HG02678 (cell line): ENCODE results near the gene SYNE1.
A peak's percentile ranks its signal among the peaks of the same experiment; 100 is the strongest.
"Not testable (repeated sequence)": the region's sequence is repeated elsewhere in the genome, so short reads cannot be mapped to it uniquely, and the experiment has no call there.

Source experiments
- ATAC-seq: cut with Tn5 transposase; IDR thresholded peaks from one replicate; pipeline ENCODE4 v1.9.1; 2021; ENCODE audit warnings: mild to moderate bottlenecking, moderate library complexity; ENCODE audit not compliant: unreplicated experiment

Gene SYNE1

GRCh38 chr6:152161501-152161900 lies 475.7 kb downstream of the SYNE1 start:
- peak; percentile 50 for ATAC-seq

- peak; percentile 97 for ATAC-seq
Measured at GRCh38 chr6:152160346-152160745, 476.8 kb downstream of the SYNE1 start.

DNA sequence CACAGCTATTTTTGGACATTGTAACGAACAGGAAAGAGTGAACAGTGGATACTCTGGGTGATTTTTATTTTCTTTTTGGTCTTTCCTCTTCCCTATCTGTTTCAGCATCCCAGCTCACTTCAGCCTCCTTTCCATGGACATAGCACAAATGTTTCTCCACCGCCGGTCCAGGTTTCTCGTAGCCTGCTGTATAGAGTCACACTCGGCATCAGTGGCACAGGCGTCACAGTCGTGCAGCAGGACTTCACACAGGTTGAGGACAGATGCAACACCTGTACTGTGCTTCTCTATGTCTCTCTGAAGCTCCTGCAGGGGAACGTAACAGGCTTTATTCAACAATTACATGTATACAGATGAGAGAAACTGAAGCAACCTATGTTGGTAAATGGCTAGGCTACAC lies 481.4 kb downstream of the SYNE1 start:
- ATAC-seq = no peak

DNA sequence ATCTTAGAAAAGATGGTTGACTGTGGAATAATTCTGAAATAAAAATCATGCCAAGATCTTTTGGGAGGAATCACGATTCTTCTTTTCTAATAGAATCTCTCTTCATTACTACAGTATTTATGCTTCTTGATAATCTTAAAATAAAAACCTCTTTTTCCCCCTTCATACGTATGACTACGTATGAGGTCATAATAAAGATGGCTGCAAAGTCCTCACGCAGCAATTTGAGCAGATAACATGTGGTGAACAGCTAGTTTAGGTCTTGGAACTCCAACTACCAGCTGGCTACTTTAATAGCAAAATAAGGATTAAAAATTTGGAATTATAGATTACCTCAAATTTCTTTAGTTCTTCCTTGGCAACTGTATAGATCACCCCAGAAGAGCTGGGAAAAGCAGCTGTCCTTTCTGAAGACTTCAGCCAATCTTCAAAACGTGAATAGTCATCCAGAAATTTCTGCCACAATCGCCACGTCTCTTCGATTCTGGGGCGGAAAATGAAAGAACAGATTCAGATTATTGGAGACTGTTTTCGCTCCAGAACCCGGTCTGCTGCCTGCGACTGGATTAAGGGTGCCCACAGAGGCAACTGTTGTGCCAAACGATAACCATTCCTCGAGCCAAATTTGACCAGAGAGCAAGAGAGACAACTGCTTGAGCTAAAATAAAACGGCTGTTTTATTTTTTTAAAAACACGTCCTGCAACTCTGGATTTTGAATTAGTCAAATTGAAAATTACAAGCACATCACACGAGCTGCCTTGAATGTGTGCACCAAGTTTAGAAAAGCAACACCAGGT lies 482.4 kb downstream of the SYNE1 start:
- no peak for ATAC-seq

GRCh38 chr6:152151920-152152319 lies 485.2 kb downstream of the SYNE1 start:
- no peak for ATAC-seq

DNA sequence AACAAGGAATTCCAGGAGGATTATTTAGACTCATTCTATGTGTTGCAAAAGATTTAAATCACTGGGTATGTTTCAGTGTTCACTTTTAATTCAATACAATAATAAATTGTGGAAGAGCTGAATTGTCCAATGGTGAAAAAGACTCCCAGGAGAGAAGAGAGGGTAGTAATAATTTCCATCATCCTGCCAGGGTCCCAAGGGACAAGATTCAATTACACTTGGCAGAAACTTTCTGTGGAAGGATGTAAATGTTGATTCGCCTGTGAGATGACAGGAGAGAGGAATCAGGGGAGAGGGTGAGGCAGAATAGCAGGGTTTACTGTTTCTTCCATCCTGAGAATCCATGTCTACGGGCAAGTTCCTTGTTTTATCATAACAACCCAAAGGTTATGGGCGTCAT lies 487.0 kb downstream of the SYNE1 start:
- ATAC-seq = no peak

GRCh38 chr6:152148412-152148811 lies 488.8 kb downstream of the SYNE1 start:
- ATAC-seq = no peak

DNA sequence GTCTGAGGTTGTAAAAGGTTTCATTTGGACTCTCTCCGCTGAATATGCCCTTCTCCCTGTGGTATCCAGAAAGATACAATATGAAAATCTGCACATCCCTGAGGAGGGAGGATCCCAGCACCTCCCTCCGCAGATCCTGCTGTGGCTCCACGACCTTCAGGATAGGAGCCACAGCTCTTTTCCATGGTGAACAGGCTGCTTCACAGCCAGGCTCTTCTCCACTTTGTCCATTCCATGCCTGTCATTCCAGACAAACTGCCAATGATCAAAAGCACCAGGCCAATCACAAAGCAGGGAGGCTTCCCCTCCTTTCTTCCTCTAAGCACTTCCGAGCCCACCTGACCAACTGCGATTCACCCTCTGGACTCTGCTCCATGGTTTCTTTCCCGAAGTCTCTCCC lies 489.9 kb downstream of the SYNE1 start:
- no peak for ATAC-seq

GRCh38 chr6:152146385-152146784 lies 490.8 kb downstream of the SYNE1 start:
- ATAC-seq = no peak

DNA sequence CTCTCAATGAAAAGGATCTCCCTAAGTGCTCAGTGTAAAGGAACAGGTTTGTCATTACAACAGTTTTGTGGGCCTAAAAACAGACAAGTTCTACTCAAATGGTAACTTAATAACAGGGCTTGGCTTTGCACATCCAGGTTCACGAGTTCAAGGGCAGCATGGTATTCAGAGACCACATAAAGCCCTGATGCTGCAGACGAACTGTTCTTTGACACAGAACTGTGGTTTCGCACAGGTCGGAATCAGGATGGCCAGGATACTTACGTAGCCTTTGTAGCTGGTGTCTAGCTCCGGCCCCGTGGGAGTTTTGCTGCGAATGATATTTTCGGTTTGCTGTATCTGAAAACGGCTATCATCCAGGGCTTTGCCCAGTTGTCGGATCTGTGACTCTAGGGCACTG lies 493.8 kb downstream of the SYNE1 start:
- ATAC-seq = no peak

GRCh38 chr6:152142105-152142504 lies 495.1 kb downstream of the SYNE1 start:
- ATAC-seq = no peak

DNA sequence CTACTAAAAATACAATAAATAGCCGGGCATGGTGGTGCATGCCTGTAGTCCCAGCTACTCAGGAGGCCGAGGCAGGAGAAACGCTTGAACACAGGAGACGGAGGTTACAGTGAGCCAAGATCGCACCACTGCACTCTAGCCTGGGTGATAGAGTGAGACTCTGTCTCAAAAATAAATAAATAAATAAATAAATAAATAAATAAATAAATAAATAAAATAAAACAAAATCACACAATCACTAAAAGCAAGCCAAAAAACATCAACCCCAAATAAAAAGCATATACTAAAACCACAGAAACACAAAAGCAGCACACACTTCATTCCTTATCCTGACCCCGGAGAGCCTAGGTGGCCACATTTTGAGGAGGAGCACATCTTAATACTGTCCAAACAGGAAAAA lies 498.8 kb downstream of the SYNE1 start:
- not testable (repeated sequence) for ATAC-seq

DNA sequence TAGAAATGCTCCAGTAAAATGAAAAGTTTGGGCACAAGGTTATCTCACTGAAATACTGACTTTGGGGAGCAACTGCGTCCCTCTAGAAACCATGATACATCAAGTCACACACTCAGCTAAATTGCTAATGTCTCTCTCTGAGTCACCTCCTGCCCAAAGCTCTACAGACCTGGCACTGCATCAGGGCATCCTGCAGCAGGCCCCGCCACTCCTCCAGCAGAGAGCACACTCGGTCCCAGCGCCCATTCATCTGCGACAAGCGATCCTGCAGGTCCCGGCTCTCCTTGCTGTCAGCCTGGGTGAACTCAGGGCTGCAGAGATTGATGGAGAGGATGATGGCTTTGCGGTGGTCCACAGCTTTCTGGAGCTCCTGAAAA lies 500.7 kb downstream of the SYNE1 start:
- no peak for ATAC-seq

DNA sequence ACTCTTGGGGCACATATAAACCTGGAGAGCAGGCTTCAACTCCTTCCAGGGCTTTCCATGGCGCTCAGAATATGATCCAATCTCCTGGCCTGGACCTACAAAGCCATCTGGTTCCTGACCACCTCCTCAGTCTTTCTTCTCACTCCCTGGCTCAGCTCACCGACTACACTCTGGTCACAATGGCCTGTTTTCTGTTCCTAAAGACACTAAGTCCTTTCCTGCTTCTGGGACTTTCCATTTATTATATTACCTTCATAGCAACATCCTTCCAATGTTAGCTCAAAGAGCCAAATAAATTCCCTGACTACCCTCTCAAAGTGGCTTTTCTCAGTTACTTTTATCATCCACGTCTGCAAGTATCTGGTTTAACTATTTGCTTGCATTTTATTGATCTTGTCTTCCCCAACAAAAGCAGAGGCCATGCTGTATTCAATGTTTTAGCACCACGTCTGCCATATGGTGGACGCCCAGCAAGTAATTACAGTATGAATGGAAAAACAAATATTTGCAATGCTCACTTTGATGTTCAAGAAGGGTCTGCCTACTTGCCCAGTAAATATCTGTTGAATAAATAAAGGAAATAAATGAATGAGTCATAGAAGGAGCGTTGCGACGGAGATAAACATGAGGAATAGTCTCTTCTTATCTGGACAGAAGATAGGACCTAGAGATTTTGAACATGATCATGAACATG lies 501.3 kb downstream of the SYNE1 start:
- ATAC-seq = no peak

GRCh38 chr6:152130441-152130840 lies 506.7 kb downstream of the SYNE1 start:
- ATAC-seq = no peak

- no peak for ATAC-seq
Measured at GRCh38 chr6:152129691-152130151, 507.4 kb downstream of the SYNE1 start.

- ATAC-seq = no peak
Measured at GRCh38 chr6:152127432-152128165, 509.6 kb downstream of the SYNE1 start.

DNA sequence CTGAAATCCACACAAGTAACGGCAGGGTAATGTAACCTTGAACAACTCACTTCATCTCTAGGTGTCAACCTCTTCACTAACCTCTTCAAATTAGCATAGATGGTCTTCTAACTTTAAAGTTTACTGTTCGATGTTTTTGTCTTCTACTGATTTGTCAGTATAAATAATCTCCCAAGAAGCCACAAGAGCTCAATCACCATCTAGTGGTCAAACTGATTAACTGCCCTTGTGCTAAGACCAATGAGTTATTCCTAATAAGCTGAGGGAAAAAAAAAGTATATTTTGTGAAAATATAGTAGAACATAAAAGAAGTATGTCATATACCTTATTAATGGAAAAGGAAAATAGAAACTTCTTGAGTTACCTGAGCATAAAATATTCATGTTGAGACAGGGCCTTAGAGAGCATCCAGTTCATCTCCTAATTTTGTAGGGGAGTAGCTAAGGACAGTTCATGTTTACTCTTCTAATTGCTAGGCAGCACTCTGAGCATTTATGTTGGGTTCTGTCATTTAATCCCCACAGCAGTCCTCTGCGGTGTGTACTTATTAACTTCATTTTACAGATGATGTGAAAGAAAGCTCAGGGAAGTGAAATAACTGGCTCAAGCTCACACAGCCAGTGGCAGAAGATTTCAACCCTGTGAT lies 512.6 kb downstream of the SYNE1 start:
- no peak for ATAC-seq

DNA sequence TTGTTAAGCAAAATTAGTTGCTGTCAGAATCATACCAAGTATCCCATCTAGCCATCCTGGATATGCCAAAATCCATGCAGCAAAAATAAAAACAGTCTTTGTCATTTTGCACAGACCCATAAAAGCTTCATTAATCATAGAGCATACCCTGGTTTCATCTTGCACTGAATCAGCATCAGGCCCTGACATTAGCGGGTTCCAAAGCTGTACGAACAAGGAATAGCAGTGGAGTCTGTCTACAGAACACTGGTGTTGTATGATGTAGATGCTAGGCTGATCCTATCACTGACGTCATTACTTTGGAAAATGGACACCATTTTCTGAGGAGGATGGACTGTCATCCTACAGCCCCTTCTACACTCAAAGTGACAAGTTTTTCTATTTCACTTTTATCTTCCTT lies 514.1 kb downstream of the SYNE1 start:
- no peak for ATAC-seq

DNA sequence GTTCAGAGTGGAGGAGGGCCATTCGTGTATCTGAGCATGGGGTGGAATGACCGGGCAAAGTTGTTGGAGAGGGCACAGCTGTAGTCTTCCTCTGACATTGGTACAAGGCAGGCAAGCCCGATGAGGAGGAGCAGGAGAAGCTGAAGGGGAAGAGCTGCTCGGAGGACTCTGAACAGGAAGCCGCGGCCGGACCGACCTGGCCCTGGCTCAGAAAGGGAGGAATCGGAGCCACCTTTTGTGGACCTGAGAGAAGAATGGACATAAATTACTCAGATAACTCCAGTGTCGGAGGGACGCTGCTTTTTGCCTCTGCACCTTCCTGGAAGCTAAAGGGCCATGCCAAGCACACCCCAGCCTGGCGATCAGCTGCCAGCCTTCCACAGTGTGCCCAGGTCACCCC lies 514.7 kb downstream of the SYNE1 start:
- no peak for ATAC-seq

- ATAC-seq = no peak
Measured at GRCh38 chr6:152121910-152122309, 515.3 kb downstream of the SYNE1 start.
